ENCODE measurements around the gene DYNC1H1. TPM values are rescaled to one million over a fixed set of nuclear protein-coding genes. Genes with fewer than 3 reads are reported as not detected.

The DYNC1H1 gene
- 167 and 171 TPM in 2 replicates for total RNA-seq (2014; rRNA removed; shearing (Covaris generic))

DNA sequence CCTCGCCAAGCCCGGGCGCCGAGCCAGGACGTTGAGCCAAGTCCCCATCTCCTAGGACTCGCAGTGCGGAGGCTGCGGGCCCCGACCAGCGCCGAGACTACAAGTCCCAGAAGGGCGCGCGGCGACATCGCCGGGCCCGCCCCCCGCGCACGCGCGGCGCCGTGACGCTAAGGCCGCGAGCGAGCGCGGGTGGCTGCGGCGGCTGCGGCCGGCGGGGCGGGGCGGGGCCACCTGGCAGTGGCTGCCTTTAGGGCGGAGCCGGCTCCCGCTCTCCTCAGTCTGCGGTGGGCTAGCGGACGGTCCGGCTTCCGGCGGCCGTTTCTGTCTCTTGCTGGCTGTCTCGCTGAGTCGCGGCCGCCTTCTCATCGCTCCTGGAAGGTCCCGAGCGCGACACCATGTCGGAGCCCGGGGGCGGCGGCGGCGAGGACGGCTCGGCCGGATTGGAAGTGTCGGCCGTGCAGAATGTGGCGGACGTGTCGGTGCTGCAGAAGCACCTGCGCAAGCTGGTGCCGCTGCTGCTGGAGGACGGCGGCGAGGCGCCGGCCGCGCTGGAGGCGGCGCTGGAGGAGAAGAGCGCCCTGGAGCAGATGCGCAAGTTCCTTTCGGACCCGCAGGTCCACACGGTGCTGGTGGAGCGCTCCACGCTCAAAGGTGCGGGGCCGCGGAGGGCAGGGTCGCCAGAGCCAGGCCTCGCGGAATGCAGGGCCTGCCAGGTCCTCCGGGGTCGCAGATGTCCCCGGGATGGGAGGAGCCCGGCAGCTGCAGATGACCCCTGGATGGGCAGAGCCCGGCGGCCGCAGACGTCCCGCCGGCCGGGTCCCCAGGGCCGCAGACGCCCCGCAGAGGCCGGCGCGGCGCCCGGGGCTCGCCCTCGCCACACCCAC, at the start of gene DYNC1H1:
Gene DYNC1H1, plus strand, starts transcription at position 277 of the 884 bp plus-strand sequence. Its CDS starts 119 bp downstream, at position 396.
- DNase-seq (ENCODE audit: low read depth): peak; percentile 88

DNA sequence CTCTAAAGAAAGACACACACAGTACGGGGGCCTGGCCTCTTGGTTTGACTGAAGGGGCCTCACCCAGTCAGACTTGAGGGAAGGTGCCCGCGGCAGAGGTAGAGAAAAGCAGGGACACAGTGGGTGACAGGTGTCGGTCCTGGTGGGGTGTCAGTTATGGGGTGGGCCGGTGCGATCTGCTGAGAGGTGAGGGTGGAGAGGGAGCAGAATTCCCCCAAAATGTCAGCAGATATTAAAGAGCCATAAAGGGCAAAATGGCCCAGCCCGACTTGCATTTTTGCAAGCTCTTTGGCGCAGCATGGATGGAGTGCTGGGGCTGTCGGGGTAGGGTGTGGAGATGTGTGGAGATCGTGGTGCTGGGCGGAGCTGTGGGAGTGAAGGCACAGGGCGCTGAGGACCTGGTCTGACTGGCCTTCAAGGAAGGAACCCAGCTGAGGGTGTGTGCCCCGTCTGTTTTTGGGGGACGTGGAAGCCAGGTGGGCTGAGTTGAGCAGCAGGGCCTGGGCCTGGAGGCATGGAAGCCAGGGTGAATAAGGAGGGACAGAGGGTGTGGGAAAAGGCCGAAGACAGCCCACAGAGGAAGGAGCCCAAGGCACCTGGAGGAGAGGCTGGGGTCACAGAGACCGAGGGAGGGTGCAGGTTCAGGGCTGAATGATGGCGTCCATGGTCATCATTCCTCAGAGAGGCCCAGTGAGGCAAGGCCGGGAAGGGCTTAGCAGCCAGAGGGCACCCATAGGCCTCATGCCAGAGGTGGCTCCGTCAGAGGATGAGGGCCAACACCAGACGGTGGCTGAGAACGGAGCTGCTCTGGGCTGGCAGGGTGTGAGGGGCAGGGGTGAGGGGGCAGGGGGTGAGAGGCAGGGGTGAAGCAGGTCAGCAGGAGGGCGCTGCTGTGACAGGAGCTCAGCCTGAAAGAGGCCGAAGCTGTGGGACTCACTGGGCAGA, 48.2 kb upstream of the DYNC1H1 start:
- no peak for DNase-seq (ENCODE audit: low read depth)

DNA sequence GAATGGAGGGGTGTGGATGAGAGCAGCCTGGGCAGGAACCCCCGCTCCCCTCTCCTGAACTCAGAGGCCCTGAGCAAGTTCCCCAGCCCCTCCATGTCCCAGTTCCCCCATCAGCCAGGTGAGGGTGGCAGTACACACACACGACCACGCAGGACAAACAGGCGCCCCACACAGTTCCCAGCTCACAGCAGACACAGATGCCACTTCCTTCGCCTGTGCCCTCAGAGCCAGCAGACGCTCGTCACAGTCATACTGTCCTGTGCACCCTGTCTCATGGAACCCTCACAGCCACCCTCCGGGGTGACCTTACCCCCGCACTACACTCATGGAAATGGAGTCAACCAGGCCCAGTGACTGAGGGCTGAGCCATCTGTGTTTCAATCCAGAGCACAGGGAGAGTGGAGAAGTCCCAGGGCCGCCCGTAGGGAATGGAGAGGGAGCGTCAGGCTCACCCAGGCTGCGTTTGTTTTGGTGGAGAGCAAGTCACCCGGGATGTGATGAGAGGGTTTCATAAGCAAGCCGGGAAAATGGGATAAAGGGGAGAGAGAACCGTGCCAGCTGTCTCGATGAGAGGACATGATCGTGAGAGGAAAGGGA, 47.5 kb upstream of the DYNC1H1 start:
- DNase-seq (ENCODE audit: low read depth): no peak

DNA sequence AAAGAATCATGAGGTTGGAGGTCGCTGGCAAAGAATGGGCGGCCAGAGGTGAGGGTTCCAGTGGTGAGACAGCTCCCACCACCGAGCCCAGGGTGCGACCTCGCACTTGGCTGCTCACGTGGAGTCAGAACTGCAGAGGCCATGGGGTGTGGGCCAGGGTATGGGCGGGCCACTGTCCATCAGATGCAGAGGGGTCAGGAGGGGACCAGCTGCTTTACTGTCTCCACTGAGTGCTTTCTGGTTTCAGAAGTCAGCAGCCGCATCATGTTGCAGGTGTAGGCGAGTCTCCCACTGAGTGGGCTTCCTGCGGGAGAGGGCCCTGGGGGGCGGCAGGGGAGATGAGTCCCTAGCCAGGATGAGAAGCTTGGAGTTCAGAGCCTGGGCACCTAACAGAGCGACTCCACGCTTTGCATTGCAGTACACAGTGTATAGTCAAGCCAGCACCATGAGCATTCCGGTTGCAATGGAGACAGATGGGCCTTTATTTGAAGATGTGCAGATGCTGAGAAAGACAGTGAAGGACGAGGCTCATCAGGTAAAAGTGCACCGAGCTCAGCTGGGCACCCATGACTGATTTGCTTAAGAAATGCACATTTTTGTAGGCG, 46.9 kb upstream of the DYNC1H1 start:
- DNase-seq (ENCODE audit: low read depth): no peak

DNA sequence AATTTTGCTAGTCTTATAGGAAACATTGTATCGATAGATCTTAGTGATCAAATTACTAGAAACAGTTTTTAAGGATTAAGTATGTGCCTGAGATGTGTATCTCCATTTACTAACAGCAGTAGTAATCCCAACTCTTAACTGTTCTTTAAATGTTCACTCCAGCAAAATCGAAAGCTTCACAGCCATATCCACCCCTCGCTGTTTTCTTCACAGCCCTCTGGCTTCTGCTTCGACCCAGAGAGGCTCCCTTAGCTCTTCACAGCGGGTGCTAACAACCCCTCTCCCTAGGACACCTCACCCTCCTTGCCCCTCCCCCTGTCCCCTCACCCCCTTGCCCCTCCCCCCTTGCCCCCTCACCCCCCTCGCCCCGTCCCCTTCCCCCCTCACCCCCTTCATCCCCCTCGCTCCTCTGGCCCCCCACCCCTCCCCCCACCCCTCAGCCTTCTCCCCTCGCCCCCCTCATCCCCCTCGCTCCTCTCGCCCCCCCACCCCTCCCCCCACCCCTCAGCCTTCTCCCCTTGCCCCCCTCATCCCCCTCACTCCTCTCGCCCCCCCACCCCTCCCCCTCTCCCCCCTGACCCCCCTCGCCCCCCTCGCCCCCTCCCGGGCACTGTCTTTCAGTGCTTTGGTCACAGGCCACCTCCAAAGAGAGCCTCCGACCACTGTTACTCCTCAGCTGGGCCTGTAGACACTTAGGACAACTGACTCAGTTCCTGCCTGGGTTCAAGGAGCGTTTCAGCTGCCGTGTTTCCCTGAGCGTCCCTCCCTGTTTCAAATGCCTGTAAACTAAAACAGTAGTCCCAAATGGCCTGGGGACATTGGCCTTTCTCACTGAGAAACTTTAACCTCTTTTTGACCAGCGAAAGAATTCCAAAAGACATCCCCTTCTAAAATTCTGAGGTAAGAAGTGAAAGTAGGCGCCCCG, 46.0 kb upstream of the DYNC1H1 start:
- no peak for DNase-seq (ENCODE audit: low read depth)

DNA sequence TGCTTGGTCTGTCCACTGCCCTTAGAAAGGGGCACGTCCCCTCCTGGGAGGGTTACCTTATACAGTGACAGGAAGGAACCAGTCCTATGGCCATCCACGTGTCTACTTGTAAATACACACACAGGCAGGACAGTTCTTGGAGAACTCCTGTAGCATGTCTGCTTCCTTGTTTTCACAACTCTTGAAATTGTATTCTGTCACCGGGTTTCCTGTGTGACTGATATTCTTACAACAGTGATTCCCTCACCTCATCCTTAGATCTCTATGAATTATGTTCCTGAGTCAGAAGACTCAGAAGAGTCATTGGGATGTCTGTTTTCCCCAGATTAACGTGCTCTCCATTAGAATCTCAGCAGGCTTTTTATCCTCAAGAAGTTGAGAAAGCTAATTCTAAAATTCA, 44.1 kb upstream of the DYNC1H1 start:
- no peak for DNase-seq (ENCODE audit: low read depth)

DNA sequence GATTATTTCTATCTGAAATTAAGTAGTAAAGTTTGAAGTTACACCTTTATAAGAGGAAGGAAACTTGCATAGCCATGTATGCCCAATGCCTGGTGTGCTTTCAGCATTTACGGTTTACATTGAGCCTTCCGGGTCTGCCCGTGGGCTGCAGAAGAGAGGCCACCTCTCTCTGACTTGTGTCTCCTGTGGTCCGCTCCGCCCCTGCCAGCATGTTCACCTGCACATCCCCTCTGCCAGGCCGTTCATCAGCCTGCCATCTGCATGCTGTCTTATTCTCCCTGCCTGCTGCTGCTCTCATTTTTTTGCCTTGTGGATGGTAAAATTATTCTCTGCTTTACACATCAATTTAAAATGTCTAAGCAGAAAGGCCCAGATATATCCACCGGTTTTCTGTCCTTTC, 41.5 kb upstream of the DYNC1H1 start:
- no peak for DNase-seq (ENCODE audit: low read depth)

DNA sequence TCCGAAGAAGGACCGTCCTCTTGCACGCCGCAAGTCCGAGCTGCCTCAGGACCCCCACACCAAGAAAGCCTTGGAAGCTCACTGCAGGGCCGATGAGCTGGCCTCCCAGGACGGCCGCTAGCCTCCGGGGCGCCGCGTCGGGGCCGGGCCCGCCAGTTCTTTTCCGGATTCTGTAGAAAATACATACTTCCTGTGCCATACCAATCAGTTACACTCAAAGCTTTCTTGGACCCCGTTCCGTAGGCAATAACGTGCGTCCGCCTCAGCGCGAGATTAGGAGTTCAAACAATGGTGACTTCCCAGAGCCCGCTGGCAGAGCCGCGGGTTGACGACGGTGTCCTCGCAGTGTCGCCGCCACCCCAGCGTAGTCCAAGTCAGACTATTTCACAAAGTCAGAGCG, 39.2 kb upstream of the DYNC1H1 start:
- no peak for DNase-seq (ENCODE audit: low read depth)

DNA sequence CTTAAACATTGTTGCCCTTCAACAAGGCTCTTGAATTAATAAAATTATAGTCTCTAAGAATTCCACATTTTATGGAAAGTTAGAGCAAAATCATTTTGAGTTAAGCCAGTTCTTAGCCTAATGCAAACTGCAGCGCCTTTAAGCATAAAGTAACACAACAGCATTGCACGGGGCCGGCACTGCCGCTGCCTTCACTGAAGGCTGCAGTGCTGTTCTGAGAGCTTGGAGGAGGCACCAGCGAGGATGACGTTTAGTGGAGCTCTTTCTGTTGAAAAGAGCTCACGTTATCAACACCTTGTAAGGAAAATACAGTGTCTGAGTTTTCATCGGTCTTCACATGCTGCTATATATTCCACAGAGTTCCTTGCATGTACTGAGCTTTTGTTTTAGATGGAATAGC, 38.3 kb upstream of the DYNC1H1 start:
- DNase-seq (ENCODE audit: low read depth): no peak

DNA sequence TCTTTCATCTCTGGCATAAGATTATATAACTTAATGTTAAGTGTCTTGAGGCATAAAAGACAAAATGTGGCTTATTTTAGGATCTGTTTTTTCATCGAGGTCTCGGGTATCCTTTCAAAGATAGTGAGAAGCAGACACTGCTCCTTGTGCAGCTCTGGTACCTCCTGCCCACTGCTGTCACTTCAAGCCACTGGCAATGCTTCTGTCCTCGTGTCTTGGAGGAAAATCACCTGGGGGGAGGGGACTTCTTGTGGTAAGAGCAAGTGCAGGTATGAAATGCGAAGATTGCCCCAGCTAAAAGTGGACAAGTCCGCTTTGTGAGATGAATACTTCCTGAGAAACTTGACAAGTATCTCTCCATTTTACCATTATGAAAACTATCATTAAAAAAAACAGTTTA, 37.8 kb upstream of the DYNC1H1 start:
- no peak for DNase-seq (ENCODE audit: low read depth)

DNA sequence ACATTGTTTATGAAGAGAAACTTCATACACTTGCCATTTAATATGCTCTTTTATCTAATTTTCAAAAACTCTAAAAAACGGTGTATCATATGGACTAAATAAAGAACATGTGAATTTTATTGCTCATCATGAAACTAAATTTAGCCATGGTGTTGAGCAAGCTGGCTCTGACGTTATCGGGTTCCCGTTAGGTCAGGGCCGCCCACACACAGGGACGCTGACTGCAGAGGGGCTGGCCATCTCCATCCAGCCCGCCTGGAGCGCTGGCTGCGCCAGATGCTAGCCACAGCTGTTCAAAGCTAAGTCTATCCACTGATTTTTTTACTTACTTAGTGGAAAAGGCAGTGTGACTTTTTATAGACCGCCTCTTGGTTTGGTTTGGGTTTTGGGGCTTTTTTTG, 36.5 kb upstream of the DYNC1H1 start:
- peak; percentile 89 for DNase-seq (ENCODE audit: low read depth)

DNA sequence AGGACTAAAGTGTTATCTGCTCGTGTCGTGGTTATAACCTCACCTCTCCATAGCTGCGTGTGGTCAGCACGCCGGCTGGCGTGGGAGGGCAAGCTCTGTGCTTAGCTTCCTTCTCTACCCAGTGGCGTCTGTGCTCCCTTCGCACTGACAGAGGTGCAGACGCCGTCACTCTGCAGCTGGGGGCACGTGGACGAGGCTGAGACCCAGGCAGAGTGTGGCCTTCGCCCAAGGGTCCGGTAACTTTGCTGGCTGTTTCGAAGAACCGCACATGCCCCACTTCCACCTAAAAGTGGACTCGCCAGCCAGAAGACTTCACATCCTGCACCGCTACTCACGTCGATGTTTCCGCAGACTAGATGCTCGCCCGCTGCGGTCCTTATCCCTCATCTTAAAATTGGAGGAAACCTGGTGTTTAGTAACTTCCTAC, 35.9 kb upstream of the DYNC1H1 start:
- no peak for DNase-seq (ENCODE audit: low read depth)

DNA sequence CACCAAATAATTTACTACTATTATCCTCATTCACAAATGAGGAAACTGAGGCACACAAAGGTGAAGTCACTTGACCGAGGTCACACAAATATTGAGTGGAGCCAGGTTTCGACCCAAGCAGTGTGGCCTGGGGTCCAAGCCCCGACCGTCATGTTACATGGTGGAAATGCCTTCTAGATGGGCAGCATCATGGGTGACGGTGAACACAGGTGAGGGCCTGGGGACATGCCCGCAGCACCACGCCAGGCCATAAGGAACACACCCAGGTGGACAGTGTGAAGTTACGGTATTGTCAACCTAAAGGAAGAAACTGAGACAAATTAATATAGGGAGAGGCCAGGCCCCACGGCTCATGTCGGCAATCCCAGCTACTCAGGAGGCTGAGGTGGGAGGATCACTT, 35.3 kb upstream of the DYNC1H1 start:
- DNase-seq (ENCODE audit: low read depth): no peak

DNA sequence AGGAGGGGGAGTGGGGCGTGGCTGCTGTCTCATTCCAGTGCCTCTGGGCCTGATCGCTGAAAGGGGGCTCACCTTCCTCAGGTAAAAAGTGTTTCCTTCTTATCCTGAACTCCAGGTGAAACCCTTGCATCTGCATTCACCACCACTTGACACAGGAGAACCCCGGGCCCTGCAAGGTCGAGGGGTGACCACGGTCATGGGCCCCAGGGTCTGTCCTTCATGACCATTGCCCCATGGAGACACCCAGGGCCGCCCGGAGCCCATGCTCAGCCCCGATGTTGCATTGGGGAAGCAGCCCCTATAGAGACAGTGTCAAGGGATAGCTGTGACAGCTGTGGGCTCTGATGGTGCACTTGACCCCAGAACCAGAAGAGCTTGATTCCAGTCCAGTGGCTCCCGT, 34.4 kb upstream of the DYNC1H1 start:
- no peak for DNase-seq (ENCODE audit: low read depth)

DNA sequence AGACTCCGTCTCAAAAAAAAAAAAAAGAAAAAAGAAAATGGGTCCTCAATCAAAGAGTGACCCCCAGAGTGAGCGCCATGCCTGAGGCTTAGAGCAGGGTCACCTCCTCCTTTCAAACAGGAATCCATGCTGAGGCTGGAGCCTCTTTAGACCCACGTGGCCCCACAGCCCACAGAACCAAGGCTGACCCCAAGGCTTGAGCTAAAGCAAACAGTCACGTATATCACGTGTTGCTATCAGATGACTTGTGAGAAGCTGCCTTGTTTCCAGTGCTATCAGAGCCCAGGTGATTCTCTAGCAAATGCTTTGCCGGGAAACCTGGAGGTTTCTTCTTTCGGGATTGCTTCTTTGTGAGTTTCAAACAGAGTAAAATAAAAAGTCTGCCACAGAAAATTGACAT, 31.7 kb upstream of the DYNC1H1 start:
- peak; percentile 32 for DNase-seq (ENCODE audit: low read depth)

DNA sequence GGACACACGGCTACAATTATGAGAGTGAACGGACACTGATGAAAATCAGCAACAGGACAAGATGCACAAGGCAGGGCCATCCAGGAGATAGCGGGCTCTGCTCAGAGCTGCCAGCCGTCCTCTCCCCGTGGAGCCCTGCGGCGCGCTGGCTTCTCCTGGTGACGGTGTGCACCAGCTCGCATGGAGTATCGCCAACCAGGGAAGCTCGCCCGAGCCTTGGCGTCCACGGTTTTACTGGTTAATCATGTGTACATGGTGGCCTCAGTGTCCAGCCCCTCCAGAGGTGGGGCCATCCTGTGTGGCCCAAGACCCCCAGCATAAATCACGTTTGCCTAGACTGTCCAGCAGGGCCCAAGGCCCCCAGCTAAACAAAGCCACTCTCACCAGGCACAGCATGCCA, 31.2 kb upstream of the DYNC1H1 start:
- DNase-seq (ENCODE audit: low read depth): no peak

DNA sequence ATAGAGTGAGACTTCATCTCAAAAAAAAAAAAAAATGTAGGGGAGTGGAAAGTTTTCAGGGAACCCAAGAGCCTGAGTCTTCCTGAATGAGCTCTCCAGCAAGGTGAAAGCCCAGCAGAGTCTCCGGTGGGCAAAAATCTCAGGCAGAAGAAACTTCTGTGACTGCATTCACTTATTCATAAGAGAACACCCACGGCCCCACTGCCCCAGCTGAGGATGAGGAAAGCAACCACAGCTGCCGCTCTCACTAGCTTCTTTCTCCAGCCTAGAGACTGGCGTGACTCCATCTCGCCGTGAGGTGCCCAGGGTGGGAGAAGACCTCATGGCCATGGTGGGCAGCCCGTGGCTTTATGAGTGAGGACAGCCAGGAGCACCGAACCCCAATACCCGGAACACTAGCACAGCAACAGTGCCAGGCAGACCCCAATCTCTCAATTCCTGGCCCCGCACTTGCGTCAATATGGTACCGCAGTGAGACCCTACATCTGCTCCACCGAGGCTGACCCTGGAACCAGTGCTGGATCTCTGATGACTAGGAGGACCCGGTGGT, 29.7 kb upstream of the DYNC1H1 start:
- no peak for DNase-seq (ENCODE audit: low read depth)

DNA sequence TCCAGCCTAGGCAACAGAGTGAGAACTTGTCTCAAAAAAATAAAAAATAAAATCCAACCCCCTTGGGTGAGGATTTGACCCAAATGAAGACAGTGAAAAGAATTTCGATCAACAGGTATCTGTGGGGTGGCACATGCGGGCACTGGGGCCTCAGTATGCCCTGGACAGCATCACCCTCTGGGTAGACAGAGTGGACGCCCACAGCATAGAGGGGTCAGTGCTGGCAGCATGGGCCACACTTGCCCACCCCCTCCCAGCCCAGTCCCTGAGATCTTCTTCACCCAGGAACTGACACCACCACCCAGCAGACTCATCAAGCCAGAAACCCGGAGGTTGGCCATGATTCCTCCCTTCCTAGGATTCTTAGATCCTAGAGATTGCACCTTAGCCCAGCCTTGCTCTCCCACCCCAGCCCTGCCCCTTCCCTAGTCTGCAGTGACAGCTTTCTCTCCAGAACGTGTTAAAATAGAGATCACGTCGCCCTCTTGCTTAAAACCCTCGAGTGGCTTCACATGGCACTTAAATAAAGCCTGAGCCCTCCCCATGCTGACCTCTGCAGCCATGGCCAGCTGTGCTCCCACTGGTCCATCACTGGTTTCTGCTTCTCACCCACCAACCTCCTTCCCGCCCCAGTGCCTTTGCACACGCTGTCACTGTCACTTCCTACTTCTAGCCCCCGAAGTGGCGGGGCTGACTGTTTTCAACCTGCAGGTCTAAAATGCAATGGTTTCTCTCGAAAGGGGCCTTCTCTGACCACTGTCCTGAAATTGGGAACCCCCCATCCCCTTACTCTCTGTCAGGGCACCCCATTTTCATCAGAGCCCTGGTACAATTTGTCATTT, 26.2 kb upstream of the DYNC1H1 start:
- no peak for DNase-seq (ENCODE audit: low read depth)

DNA sequence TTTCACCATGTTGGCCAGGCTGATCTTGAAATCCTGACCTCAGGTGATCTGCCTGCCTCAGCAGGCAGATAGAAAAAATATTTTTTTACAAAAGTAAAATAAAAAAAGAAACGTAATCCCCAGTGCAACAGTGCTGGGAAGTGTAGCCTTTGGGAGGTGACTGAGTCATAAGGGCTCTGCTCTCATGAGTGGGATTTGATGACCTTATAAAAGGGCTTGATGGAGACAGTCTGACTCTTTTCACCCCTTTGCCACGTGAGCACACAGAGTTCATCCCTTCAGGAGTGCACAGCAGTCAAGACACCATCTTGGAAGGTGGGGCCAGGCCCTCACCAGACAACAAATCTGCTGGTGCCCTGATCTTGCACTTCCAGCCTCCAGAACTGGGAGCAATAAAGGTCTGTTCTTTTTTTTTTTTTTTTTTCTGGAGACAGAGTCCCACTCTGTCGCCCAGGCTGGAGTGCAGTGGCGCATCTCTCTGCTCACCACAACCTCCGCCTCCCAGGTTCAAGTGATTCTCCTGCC, 24.7 kb upstream of the DYNC1H1 start:
- DNase-seq (ENCODE audit: low read depth): no peak
